Islet precursor cell (in vitro differentiated cells): ENCODE results near the gene KIF16B.
"Not testable (repeated sequence)": the region's sequence is repeated elsewhere in the genome, so short reads cannot be mapped to it uniquely, and the experiment has no call there.

Experiments used
- DNase-seq: peaks from one replicate; pipeline ENCODE4 v3.0.0-alpha.2; 2018

KIF16B gene

GRCh38 chr20:16573001-16573965 is at the start of gene KIF16B:
Gene KIF16B, minus strand, starts transcription at chr20:16573448. Its CDS starts 173 bp downstream, at chr20:16573275.
- DNase-seq, result peak; percentile 98

GRCh38 chr20:16622501-16622900 is 49.3 kb upstream of the KIF16B start:
- no peak for DNase-seq

GRCh38 chr20:16621435-16622141 is 48.3 kb upstream of the KIF16B start:
- peak; percentile 64 for DNase-seq

- peak; percentile 70 for DNase-seq
These were observed 47.7 kb upstream of the KIF16B start for GRCh38 chr20:16620961-16621360.

GRCh38 chr20:16619953-16620352 is 46.7 kb upstream of the KIF16B start:
- no peak for DNase-seq

GRCh38 chr20:16617056-16617455 is 43.8 kb upstream of the KIF16B start:
- DNase-seq, result no peak

GRCh38 chr20:16616317-16616716 is 43.1 kb upstream of the KIF16B start:
- no peak for DNase-seq

- DNase-seq, result peak; percentile 56
These were observed 42.0 kb upstream of the KIF16B start for GRCh38 chr20:16615199-16615598.

- DNase-seq, result no peak
These were observed 40.7 kb upstream of the KIF16B start for GRCh38 chr20:16613954-16614353.

GRCh38 chr20:16612706-16613105 is 39.5 kb upstream of the KIF16B start:
- DNase-seq, result no peak

GRCh38 chr20:16611817-16612216 is 38.6 kb upstream of the KIF16B start:
- DNase-seq, result no peak

- DNase-seq, result no peak
These were observed 35.8 kb upstream of the KIF16B start for GRCh38 chr20:16609066-16609465.

GRCh38 chr20:16608277-16608650 is 35.0 kb upstream of the KIF16B start:
- peak; percentile 22 for DNase-seq

- DNase-seq, result peak; percentile 32
These were observed 34.4 kb upstream of the KIF16B start for GRCh38 chr20:16607364-16608276.

GRCh38 chr20:16606468-16607070 is 33.3 kb upstream of the KIF16B start:
- peak; percentile 4 for DNase-seq

GRCh38 chr20:16601047-16601446 is 27.8 kb upstream of the KIF16B start:
- no peak for DNase-seq

GRCh38 chr20:16599257-16599656 is 26.0 kb upstream of the KIF16B start:
- DNase-seq, result no peak

- DNase-seq, result no peak
These were observed 23.7 kb upstream of the KIF16B start for GRCh38 chr20:16596991-16597390.

GRCh38 chr20:16596404-16596803 is 23.2 kb upstream of the KIF16B start:
- not testable (repeated sequence) for DNase-seq

- no peak for DNase-seq
These were observed 22.1 kb upstream of the KIF16B start for GRCh38 chr20:16595376-16595775.

- DNase-seq, result no peak
These were observed 16.9 kb upstream of the KIF16B start for GRCh38 chr20:16590041-16590633.

GRCh38 chr20:16589623-16590022 is 16.4 kb upstream of the KIF16B start:
- DNase-seq, result no peak
